AG09319 (cell line): ENCODE results near the gene RARA.

ENCODE experiments used
- DNase-seq: peaks from one replicate; pipeline ENCODE4 v3.0.0-alpha.2; 2010; ENCODE audit warnings: low read depth; ENCODE audit errors: extremely low read depth
- TF ChIP-seq, protein P1 (sequence below): IDR thresholded peaks from 2 replicates; pipeline ENCODE4 v1.5.1; 2011; ENCODE audit warnings: low read depth, mild to moderate bottlenecking, inconsistent platforms, low read length, moderate library complexity

Gene RARA

DNA sequence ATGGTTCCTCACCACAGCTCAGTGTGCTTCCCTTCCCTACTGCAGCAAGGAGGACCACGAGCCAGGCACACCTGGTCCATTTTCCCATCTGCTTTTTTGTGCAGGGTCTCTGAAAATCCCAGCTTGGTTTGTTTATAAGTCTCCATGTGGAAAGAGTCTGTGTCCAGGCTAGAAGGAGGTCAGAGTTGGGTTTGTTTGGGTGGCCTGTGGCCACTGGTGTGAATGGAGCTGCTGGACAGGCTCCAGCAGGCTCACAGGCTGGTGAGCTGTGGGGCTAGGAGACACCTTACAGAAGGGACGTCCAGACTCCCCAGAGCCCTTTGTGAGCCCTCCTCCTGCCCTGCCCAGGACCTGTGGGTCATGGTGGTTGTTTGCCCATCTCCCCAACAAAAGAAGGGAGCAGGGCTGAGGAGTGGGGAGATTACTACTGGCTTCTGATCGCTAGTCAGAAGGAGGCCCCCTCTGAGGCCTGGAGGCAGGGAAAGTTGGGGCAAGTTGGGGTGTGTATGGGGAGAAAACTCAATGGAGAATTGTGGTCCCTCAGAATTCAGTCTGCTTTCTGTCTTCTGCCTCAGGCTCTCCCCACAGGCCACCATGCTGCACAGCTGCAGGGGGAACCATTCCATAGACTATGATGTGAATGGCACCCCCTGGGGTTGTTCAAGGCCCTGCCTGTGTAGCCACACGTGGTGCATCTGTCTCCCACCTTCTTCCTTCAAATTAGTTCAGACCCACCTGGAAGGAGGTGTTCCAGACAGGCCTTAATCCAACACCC is 4.1 kb downstream of the RARA start:
- DNase-seq: no peak

DNA sequence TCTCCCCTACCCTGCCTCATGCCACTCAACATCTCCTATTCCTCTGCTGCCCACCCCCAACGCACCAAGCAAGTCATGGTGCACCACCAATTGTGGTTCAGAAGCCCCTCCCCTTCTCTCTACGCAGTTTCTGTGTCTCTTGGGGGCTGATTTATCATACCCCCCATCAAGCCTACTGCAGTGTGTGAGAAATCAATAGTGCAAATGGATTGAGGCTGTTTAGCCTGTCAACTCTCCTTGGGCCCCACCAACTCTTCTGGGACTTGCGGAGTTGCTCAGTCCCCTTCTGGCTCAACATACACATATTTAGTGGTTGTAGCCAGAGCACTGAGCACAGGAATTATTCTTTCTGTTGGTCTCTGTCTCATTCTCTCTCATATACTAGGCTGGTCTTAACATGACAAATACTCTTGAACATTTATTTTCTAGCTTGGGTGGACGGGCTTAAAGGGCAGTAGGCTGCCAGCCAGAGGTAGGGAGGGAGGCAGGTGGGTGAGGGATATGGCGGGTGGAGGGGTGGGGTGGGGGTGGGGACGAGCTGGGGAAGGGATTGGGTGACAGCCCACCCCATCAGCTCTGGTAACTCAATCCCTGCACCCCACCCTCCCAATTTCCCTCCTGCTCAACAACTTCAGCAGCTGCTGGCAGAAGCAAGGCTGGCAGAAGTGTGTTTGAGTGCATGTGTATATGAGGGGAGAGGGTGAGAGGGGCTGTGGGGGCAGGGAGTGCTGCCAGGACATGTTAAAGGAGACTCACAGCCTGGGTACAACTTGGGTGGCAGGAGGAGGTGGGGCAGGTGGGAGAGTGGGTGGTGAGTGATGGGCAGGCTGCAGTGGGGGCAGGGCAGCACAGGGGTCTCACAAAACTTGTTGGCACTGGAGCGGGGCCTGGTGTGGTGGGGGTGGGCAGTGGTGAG is 4.9 kb downstream of the RARA start:
- TF ChIP-seq, protein P1, sequence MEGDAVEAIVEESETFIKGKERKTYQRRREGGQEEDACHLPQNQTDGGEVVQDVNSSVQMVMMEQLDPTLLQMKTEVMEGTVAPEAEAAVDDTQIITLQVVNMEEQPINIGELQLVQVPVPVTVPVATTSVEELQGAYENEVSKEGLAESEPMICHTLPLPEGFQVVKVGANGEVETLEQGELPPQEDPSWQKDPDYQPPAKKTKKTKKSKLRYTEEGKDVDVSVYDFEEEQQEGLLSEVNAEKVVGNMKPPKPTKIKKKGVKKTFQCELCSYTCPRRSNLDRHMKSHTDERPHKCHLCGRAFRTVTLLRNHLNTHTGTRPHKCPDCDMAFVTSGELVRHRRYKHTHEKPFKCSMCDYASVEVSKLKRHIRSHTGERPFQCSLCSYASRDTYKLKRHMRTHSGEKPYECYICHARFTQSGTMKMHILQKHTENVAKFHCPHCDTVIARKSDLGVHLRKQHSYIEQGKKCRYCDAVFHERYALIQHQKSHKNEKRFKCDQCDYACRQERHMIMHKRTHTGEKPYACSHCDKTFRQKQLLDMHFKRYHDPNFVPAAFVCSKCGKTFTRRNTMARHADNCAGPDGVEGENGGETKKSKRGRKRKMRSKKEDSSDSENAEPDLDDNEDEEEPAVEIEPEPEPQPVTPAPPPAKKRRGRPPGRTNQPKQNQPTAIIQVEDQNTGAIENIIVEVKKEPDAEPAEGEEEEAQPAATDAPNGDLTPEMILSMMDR: no peak
- DNase-seq: no peak

More for the DNA sequence above, 4.1 kb downstream of the RARA start:
- TF ChIP-seq, protein P1: no peak

DNA sequence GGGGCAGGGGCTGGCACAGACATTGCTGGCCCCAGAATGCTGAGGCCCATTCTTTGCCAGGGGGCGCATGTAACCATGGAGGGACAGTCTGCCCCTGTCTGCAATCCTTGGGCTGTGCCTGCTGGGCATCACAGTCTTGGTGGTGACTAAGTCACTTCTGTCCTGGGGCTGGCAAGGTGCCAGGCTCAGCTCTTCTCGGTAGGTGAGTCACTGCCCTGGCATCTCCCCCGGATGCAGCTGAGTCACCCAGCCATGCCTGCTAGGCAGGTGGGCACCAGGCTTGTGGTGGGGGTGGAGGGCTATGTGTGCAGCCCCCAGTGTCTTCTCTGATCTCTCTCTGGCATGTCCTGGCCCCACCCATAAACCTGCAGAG is 5.6 kb downstream of the RARA start:
- DNase-seq: no peak
- TF ChIP-seq, protein P1: no peak

DNA sequence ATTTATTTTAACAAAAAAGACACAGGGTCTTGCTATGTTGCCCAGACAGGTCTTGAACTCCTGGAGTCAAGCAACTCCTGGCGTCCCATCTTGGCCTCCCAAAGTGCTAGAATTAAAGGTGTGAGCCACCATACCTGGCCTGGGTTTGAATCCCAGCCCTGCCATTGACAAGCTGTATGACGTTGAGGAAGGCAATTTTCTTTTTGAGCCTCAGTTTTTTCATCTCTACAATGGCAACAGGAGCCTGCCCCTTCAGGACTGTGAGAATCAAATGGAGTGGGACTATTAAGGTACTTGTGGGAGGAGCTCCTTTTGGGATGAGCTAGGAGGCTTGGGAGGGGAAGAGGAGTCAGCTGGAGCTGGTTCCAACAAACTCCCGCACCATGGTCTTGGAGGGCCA is 6.2 kb downstream of the RARA start:
- DNase-seq: no peak
- TF ChIP-seq, protein P1: no peak

DNA sequence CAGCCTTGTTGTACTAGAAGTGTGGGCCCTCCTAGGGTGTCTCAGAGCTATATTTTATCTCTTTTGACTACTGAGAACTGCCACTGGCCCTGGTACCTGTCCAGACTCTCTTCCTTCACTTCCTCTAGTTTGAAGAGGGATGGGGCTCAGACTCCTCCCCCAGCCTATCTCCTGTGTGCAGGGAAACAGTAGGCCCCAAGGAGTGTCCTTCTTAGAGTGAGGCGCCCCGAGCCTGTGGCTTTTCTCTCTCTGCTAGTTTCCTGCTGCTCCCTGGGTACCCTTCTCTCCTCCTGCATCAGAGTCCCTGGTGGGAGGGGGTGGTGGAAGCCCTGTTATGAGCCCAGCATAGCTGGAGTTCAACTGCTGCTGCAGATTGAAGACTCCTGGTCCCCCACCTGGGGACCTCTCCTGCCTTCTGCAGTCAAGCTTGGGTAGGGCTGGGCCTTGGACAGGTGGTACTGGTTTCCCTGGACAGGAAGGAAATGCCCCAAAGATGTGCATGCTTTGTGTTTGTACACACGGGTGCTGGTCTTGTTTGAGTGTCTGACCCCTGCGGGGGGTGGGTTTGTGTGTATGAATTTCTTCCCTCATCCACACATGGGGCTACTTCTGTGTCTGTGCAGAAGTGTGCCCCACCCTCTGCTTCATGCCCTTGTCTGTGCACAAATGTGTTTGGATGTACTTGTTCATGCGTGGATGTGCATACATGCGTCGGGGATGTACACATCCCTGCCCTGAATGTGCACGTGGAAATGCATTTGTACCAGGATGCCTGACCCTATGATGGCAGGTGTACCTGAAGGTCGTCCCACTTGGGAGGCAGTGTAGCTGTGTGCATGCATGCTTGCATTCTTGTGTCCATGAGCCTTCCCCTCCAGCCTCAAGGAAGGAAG is 6.9 kb downstream of the RARA start:
- TF ChIP-seq, protein P1: no peak
- no peak for DNase-seq

DNA sequence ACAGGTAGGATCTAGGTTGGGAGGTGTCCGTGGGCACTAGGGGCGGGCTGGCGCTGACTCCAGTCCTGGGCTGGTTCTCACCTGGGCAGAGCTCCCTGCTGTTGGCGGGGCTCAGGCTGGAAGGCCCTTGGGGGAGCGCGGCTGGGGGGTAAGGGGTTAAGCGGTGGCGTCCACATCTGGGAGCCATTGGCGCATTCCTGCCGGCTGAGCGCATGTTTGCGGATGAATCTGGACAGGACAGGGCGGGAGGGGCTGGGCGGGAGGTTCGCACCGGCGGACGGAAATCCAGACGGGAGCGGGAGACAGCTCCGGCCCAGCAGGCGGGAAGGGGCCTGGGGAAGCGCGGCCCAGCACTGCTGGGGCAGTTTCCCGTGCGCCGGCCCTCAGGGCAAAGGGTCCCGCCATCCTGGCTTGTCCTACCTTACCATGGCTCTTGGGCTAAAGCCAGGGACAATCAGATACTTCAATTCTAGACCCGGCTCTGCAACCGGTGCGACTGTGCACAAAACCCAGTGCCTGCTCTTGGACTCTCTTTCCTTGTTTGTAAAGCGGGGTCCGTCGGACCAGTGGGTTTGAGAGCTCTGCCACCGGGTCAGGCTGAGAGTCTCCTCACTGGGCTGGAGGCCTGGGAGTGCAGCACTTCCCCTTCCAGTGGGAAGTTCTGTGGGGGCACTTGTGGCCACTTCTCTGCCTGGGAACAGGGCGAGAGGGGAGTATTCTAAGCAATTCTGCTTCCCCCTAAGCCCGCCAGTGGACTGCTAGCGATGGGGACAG is 7.8 kb downstream of the RARA start:
- DNase-seq: no peak
- TF ChIP-seq, protein P1: no peak
